Keratinocyte (primary cell): ENCODE data around the gene CACNA1C. TPM values are rescaled to one million over a fixed set of nuclear protein-coding genes. Genes with fewer than 3 reads are reported as not detected.

Experiments used
- DNase-seq: peaks from one replicate; pipeline ENCODE4 v3.0.0-alpha.2; 2011; ENCODE audit warnings: low read depth, missing footprints, low spot score
- FAIRE-seq: peaks from 2 replicates; lab custom pipeline; 2011; peaks lifted over from hg19 to GRCh38; lab: Jason Lieb, UNC
- H2AFZ ChIP-seq: 2 replicates; pipeline ENCODE4 v1.6.0; 2012; ENCODE audit warnings: low read length, control low read depth, inconsistent platforms; ENCODE audit not compliant: control insufficient read depth
- H3K27ac ChIP-seq: 2 replicates; pipeline ENCODE4 v1.5.1; 2011; ENCODE audit warnings: low read length; ENCODE audit not compliant: control insufficient read depth, insufficient read depth
- H3K27me3 ChIP-seq: 3 replicates; pipeline ENCODE4 v1.6.0; 2011; ENCODE audit warnings: low read length; ENCODE audit not compliant: control insufficient read depth, insufficient read depth; ENCODE audit errors: extremely low read depth
- H3K36me3 ChIP-seq, 2 experiments: 2 replicates in 1 of 2; 3 replicates in 1 of 2; pipeline ENCODE4 v1.5.1; 2011; ENCODE audit warnings: low read length in 2 of 2, mild to moderate bottlenecking in 1 of 2; ENCODE audit not compliant: control insufficient read depth in 2 of 2, insufficient read depth in 2 of 2; ENCODE audit errors: extremely low read depth in 1 of 2
- H3K4me1 ChIP-seq: 3 replicates; pipeline ENCODE4 v1.5.1; 2011; ENCODE audit warnings: low read length; ENCODE audit not compliant: control insufficient read depth, insufficient read depth; ENCODE audit errors: extremely low read depth
- H3K4me2 ChIP-seq: 3 replicates; pipeline ENCODE4 v1.6.0; 2011; ENCODE audit warnings: low read depth, low read length; ENCODE audit not compliant: control insufficient read depth, insufficient read depth; ENCODE audit errors: extremely low read depth
- H3K4me3 ChIP-seq, 3 experiments: fragments of 200-600 bp in 1 of 3; sonication (generic) in 1 of 3; 2 replicates in 2 of 3; 3 replicates in 1 of 3; pipeline ENCODE4 v1.5.1; 2011 to 2016; ENCODE audit warnings: low read length in 3 of 3, mild to moderate bottlenecking in 3 of 3, control low read depth in 2 of 3, inconsistent platforms in 1 of 3, low read depth in 1 of 3, mixed read lengths in 1 of 3, mixed run types in 1 of 3, moderate library complexity in 1 of 3; ENCODE audit not compliant: control insufficient read depth in 2 of 3, insufficient read depth in 2 of 3; ENCODE audit errors: extremely low read depth in 1 of 3
- H3K79me2 ChIP-seq: 2 replicates; pipeline ENCODE4 v1.6.0; 2012; ENCODE audit warnings: low read length; ENCODE audit not compliant: control insufficient read depth, insufficient read depth
- H3K9ac ChIP-seq: 3 replicates; pipeline ENCODE4 v1.6.0; 2011; ENCODE audit warnings: low read length; ENCODE audit not compliant: control insufficient read depth, insufficient read depth; ENCODE audit errors: extremely low read depth
- H3K9me1 ChIP-seq: 3 replicates; pipeline ENCODE4 v1.6.0; 2011; ENCODE audit warnings: low read length; ENCODE audit not compliant: control insufficient read depth, insufficient read depth; ENCODE audit errors: extremely low read depth
- H3K9me3 ChIP-seq: 2 replicates; pipeline ENCODE4 v1.5.1; 2012; ENCODE audit warnings: low read depth, low read length; ENCODE audit not compliant: control insufficient read depth
- H4K20me1 ChIP-seq: 3 replicates; pipeline ENCODE4 v1.6.0; 2011; ENCODE audit warnings: low read length; ENCODE audit not compliant: control insufficient read depth, insufficient read depth; ENCODE audit errors: extremely low read depth
- CTCF ChIP-seq, 3 experiments: IDR thresholded peaks in 1 of 3; conservative IDR thresholded peaks in 1 of 3; optimal IDR thresholded peaks in 1 of 3; 2 replicates in 2 of 3; 3 replicates in 1 of 3; pipeline versions ENCODE3 to v1.5.1; 2011; ENCODE audit warnings: low read length in 3 of 3, mild to moderate bottlenecking in 3 of 3, moderate library complexity in 2 of 3, control low read depth in 1 of 3, inconsistent platforms in 1 of 3; ENCODE audit not compliant: insufficient read depth in 2 of 3; ENCODE audit errors: extremely low read depth in 1 of 3
- EZH2 ChIP-seq: IDR thresholded peaks from one replicate; pipeline ENCODE4 v1.6.1; 2012; ENCODE audit warnings: inconsistent platforms, mild to moderate bottlenecking, low read length, moderate library complexity
- dilution Hi-C: fragments of 300-500 bp; cut with MboI; formaldehyde crosslinking; loops from one replicate; pipeline ENCODE4 v1.7.0; 2020; ENCODE audit warnings: low sequenced_read_pairs; ENCODE audit not compliant: extremely low pct_ligation_motif_present
- polyA plus RNA-seq, 5 experiments: library from polyadenylated mRNA; depleted of rRNA in 3 of 5; stranded (reverse) in 3 of 5; stranded (forward) in 1 of 5; unstranded in 1 of 5; fragments of >200 nt; gene quantifications; 1 replicate in 1 of 5; 2 replicates in 3 of 5; 3 replicates in 1 of 5; pipeline versions ENCODE4 v1.2.1 to v1.2.3, GENCODE V29; 2011 to 2012; ENCODE audit warnings: missing spikeins in 2 of 5, low read depth in 1 of 5, low replicate concordance in 1 of 5

The CACNA1C gene
- polyA plus RNA-seq, 1 donor (not counting 4 experiments of a cell fraction or from before 2014, with no cell fraction given), result not detected

GRCh38 chr12:2354151-2354991, 301.6 kb downstream of the CACNA1C start:
- H3K9me3 ChIP-seq, result no peaks in the 10 kb centered on the region
- no peaks in the 10 kb centered on the region for H3K27me3 ChIP-seq
- no peak for TF ChIP-seq EZH2
- TF ChIP-seq CTCF (optimal IDR thresholded peaks at IDR 0.05 in 1 of 3, IDR thresholded peaks at IDR 0.05 in 1 of 3, conservative IDR thresholded peaks at IDR 0.05 in 1 of 3; ENCODE audit: extremely low read depth in 1 of 3, insufficient read depth in 2 of 3, low read length in 3 of 3), result no peak
- DNase-seq (no peak), FAIRE-seq (no peak)
- H3K4me1 ChIP-seq, result no peaks in the 10 kb centered on the region
- H3K4me3 ChIP-seq, result no peak overlapping the region
- H3K9me1 ChIP-seq, result no peaks in the 10 kb centered on the region
- no peak overlapping the region for H3K4me2 ChIP-seq
- dilution Hi-C loops, result no loop called here
- H2AFZ ChIP-seq, result no peak overlapping the region
- H3K79me2 ChIP-seq, result no peaks in the 10 kb centered on the region
- no peak overlapping the region for H3K27ac ChIP-seq
- no peaks in the 10 kb centered on the region for H3K36me3 ChIP-seq
- no peak overlapping the region for H3K9ac ChIP-seq
- no peaks in the 10 kb centered on the region for H4K20me1 ChIP-seq

- dilution Hi-C loops, result no loop called here
- H3K27me3 ChIP-seq, result peaks cover under 1% of the 10 kb centered on the region
- no peak for FAIRE-seq
These were observed 302.4 kb downstream of the CACNA1C start for GRCh38 chr12:2355198-2355597.

More at GRCh38 chr12:2355198-2355597, 302.4 kb downstream of the CACNA1C start:
- Histone ChIP-seq H3K4me3 (no peak overlapping the region), H3K4me2 (no peak overlapping the region), H2AFZ (no peak overlapping the region), H3K27ac (no peak overlapping the region), H3K36me3 (no peaks in the 10 kb centered on the region), H3K9ac (no peak overlapping the region), H3K9me1 (no peaks in the 10 kb centered on the region), H4K20me1 (no peaks in the 10 kb centered on the region), H3K4me1 (no peaks in the 10 kb centered on the region), H3K79me2 (no peaks in the 10 kb centered on the region), H3K9me3 (no peaks in the 10 kb centered on the region)
- no peak for TF ChIP-seq EZH2
- no peak for TF ChIP-seq CTCF (optimal IDR thresholded peaks at IDR 0.05 in 1 of 3, IDR thresholded peaks at IDR 0.05 in 1 of 3, conservative IDR thresholded peaks at IDR 0.05 in 1 of 3; ENCODE audit: extremely low read depth in 1 of 3, insufficient read depth in 2 of 3, low read length in 3 of 3)
- no peak for DNase-seq
